CD4-positive, alpha-beta memory T cell (primary cell): ENCODE data around the gene CFAP58. TPM values are rescaled to one million over a fixed set of nuclear protein-coding genes. Genes with fewer than 3 reads are reported as not detected.

ENCODE experiments used
- CTCF ChIA-PET: fragments of 350-600 bp; sonication (Branson Sonifier 250); formaldehyde crosslinking; loops from one replicate; lab custom pipeline; 2021; ENCODE audit warnings: inconsistent platforms; ENCODE audit not compliant: partially characterized antibody; lab: Charles Lee
- POLR2A ChIA-PET: fragments of 350-600 bp; sonication (Branson Sonifier 250); formaldehyde crosslinking; loops from one replicate; lab custom pipeline; 2021; ENCODE audit not compliant: partially characterized antibody; lab: Charles Lee
- DNase-seq, 5 donors: peaks; one replicate each; pipeline versions ENCODE4 v3.0.0 to v3.0.0-alpha.2; 2020 to 2022; ENCODE audit warnings: mixed read lengths in 1 of 5
- H3K27ac ChIP-seq: one replicate; pipeline ENCODE4 v1.7.0; 2013; ENCODE audit warnings: low read depth, low read length
- H3K27me3 ChIP-seq: 2 replicates; pipeline ENCODE4 v1.7.0; 2013; ENCODE audit warnings: mild to moderate bottlenecking, low read length, moderate library complexity; ENCODE audit not compliant: insufficient read depth
- H3K36me3 ChIP-seq: 2 replicates; pipeline ENCODE4 v1.7.0; 2013; ENCODE audit warnings: mild to moderate bottlenecking, low read length, moderate library complexity; ENCODE audit not compliant: insufficient read depth
- H3K4me1 ChIP-seq: 2 replicates; pipeline ENCODE4 v1.7.0; 2013; ENCODE audit warnings: mild to moderate bottlenecking, low read length, moderate library complexity; ENCODE audit not compliant: insufficient read depth
- H3K4me3 ChIP-seq, 2 donors: one replicate each; pipeline ENCODE4 v1.7.0; 2013; ENCODE audit warnings: low read length in 2 of 2, mild to moderate bottlenecking in 1 of 2
- H3K9me3 ChIP-seq, 2 donors: one replicate each; pipeline ENCODE4 v1.7.0; 2013; ENCODE audit warnings: low read length in 2 of 2, control low read depth in 1 of 2; ENCODE audit not compliant: control insufficient read depth in 1 of 2
- H3K27ac Mint-ChIP-seq, 7 donors: one replicate each; pipeline ENCODE4 v1.8.0; 2020 to 2021; ENCODE audit warnings: mixed read lengths in 7 of 7, mild to moderate bottlenecking in 6 of 7, inconsistent platforms in 3 of 7, moderate library complexity in 3 of 7
- H3K27me3 Mint-ChIP-seq, 2 donors: one replicate each; pipeline ENCODE4 v1.8.0; 2020 to 2021; ENCODE audit warnings: mixed read lengths in 2 of 2
- H3K36me3 Mint-ChIP-seq, 2 donors: one replicate each; pipeline ENCODE4 v1.8.0; 2020 to 2021; ENCODE audit warnings: mixed read lengths in 2 of 2, inconsistent platforms in 1 of 2, mild to moderate bottlenecking in 1 of 2
- H3K4me1 Mint-ChIP-seq, 4 donors: one replicate each; pipeline ENCODE4 v1.8.0; 2020 to 2021; ENCODE audit warnings: mixed read lengths in 4 of 4, mild to moderate bottlenecking in 1 of 4
- H3K4me3 Mint-ChIP-seq, 8 donors: one replicate each; pipeline ENCODE4 v1.8.0; 2020 to 2021; ENCODE audit warnings: mixed read lengths in 8 of 8, mild to moderate bottlenecking in 7 of 8, moderate library complexity in 6 of 8, inconsistent platforms in 3 of 8
- H3K9me3 Mint-ChIP-seq, 8 donors: one replicate each; pipeline ENCODE4 v1.8.0; 2020 to 2021; ENCODE audit warnings: mixed read lengths in 8 of 8, mild to moderate bottlenecking in 5 of 8, inconsistent platforms in 3 of 8, moderate library complexity in 1 of 8
- intact Hi-C: fragments of 100-400 bp; cut with micrococcal nuclease; formaldehyde crosslinking; loops from one replicate; pipeline ENCODE4 v1.15.1; 2023
- polyA plus RNA-seq, 2 donors: library from polyadenylated mRNA; unstranded; fragments of 300-500 nt; fragmentation: Illumina TruSeq; gene quantifications; one replicate each; pipeline ENCODE4 v1.2.3, GENCODE V29; 2021
- total RNA-seq, 2 experiments: library from RNA; stranded (reverse); gene quantifications; one replicate each; pipeline ENCODE4 v1.2.3, GENCODE V29; 2021

Gene CFAP58
- total and polyA plus RNA-seq, 4 experiments from 2014 or later = not detected

DNA sequence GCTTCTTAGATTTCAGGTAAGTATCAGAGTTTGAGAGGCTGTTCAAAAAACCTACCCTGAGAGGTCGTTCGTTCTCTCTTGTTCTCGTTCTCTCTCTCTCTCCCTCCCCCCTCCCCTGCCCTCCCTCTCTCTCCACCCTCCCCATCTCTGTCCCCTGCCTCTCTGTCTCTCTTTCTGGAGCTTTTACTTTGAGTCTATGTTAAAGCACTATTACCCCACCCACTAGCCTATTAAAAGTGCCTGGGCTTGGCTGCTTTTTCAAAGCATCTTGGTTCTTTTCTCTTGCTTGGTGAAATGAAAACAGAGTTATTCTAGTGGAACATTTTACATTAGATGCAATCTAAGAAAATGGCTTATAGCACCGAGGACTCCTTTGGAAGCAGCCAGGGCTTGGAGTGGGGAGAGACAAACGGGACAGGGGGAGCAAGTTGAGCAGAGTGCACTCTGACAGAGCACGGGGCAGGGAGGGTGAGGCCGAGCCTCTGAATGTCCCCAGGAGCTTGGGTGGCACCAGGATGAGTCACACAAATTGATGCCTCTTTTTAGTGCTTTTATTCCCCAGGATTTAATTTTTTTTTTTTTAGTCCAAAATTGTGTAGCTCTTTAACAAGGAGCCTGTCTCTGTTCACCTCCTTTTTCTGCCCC is 134.3 kb downstream of the CFAP58 start:
- H3K27me3 Mint-ChIP-seq = peaks cover 8 to 24% of the 10 kb centered on the region in 2 donors
- no peak overlapping the region for H3K4me3 Mint-ChIP-seq
- DNase-seq = no peak
- peaks cover 0 to 3% (median 0%) of the 10 kb centered on the region in 8 donors for H3K9me3 Mint-ChIP-seq
- Histone ChIP-seq H3K4me1 (no peaks in the 10 kb centered on the region), H3K27ac (no peak overlapping the region), H3K36me3 (no peaks in the 10 kb centered on the region), H3K27me3 (no peaks in the 10 kb centered on the region), H3K9me3 (no peaks in the 10 kb centered on the region), H3K4me3 (no peak overlapping the region)
- POLR2A ChIA-PET = no interaction called here
- no peak overlapping the region for H3K27ac Mint-ChIP-seq
- intact Hi-C loops = no loop called here
- H3K36me3 Mint-ChIP-seq = no peaks in the 10 kb centered on the region
- no peaks in the 10 kb centered on the region for H3K4me1 Mint-ChIP-seq
- CTCF ChIA-PET = no interaction called here

DNA sequence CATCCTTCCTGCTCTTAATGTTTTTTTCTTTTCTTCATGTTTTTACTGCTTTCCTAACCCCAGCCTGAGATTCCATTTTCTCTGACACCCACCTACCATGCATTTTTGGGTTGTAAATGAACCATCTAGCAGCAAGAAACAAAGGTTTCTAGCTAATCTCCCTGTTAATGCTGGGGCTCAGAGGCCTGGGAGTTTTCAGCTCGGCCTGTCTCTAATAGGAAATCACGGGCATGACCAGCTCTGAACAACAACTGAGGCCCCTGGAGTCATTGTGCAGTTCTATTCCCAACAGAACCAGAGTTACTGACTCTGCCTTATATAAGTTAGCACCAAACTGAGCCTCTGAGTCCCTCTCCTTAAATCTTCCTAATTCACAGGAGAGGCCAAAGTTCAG is 134.8 kb downstream of the CFAP58 start:
- Histone ChIP-seq H3K27ac (no peak overlapping the region), H3K9me3 (no peaks in the 10 kb centered on the region), H3K4me1 (no peaks in the 10 kb centered on the region), H3K36me3 (no peaks in the 10 kb centered on the region), H3K4me3 (no peak overlapping the region), H3K27me3 (no peaks in the 10 kb centered on the region)
- Mint-ChIP-seq H3K27me3 (peaks cover 8 to 24% of the 10 kb centered on the region in 2 donors), H3K4me3 (no peak overlapping the region), H3K27ac (no peak overlapping the region), H3K36me3 (no peaks in the 10 kb centered on the region), H3K4me1 (no peaks in the 10 kb centered on the region), H3K9me3 (peaks cover 0 to 3% (median 0%) of the 10 kb centered on the region in 8 donors)
- POLR2A ChIA-PET = no interaction called here
- CTCF ChIA-PET = no interaction called here
- intact Hi-C loops = no loop called here
- DNase-seq = no peak

- Histone ChIP-seq H3K4me3 (no peak overlapping the region), H3K27me3 (no peaks in the 10 kb centered on the region), H3K27ac (no peak overlapping the region), H3K9me3 (no peaks in the 10 kb centered on the region), H3K36me3 (no peaks in the 10 kb centered on the region), H3K4me1 (no peaks in the 10 kb centered on the region)
- POLR2A ChIA-PET = no interaction called here
- CTCF ChIA-PET = interaction anchor here (1.0 to 1.1 kb wide), 2 partner anchors 10 to 117 kb away, joined by 3 read pairs; no protein-coding TSS in a partner anchor
- no peak for DNase-seq
- no peak overlapping the region for H3K4me3 Mint-ChIP-seq
- intact Hi-C loops = no loop called here
- H3K4me1 Mint-ChIP-seq = no peaks in the 10 kb centered on the region
- no peaks in the 10 kb centered on the region for H3K9me3 Mint-ChIP-seq
- H3K27me3 Mint-ChIP-seq = peaks cover 4 to 12% of the 10 kb centered on the region in 2 donors
- H3K36me3 Mint-ChIP-seq = no peaks in the 10 kb centered on the region
- no peak overlapping the region for H3K27ac Mint-ChIP-seq
Observed at GRCh38 chr10:104492329-104492940, 138.8 kb downstream of the CFAP58 start.

DNA sequence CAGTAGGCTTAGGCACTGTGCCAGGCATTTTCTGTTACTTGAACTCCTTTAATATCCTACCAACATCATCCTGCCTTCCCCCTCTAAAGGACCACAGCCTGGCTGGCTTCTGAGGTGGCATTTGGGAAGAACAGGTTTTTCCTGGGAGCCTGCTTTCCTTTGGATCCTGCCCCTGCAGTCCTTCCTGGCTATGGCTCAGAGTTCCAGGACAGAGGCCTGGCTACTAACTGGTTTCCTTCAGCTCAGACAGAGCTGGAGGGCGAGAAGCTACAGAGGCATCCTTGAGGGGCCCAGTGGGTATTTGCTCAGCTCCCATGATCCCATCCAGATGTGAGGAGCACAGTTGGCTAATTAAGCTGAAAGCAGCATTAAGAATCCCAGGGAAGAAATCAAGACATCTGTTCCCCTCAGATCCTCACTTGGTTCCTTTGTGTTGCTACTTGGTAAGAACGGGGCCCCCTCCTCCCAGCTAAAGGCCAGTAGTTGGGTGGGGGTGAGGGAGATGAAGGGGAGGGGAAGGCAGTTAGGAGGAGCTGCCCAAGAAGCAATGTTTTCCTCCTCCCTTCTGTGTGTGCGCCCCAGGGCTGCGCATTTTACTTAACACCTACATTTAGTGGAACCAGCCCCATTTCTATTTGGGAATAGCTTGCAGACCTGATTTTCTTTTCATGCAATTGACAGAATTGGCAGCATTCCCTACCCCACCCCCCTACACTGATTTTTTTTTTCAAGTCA is 144.9 kb downstream of the CFAP58 start:
- no peaks in the 10 kb centered on the region for H3K4me1 ChIP-seq
- H3K27me3 Mint-ChIP-seq = peaks cover 10 to 12% of the 10 kb centered on the region in 2 donors
- H3K27ac Mint-ChIP-seq = peak overlapping the region in 1 of 7 donors; percentile 22
- no peaks in the 10 kb centered on the region for H3K4me1 Mint-ChIP-seq
- ChIA-PET POLR2A (no interaction called here), CTCF (no interaction called here)
- no peak overlapping the region for H3K4me3 Mint-ChIP-seq
- H3K4me3 ChIP-seq = no peak overlapping the region
- H3K36me3 ChIP-seq = no peaks in the 10 kb centered on the region
- no peaks in the 10 kb centered on the region for H3K27me3 ChIP-seq
- no peak for DNase-seq
- no peaks in the 10 kb centered on the region for H3K9me3 ChIP-seq
- H3K36me3 Mint-ChIP-seq = no peaks in the 10 kb centered on the region
- intact Hi-C loops = no loop called here
- no peaks in the 10 kb centered on the region for H3K9me3 Mint-ChIP-seq
- no peak overlapping the region for H3K27ac ChIP-seq

- intact Hi-C loops = no loop called here
- ChIA-PET POLR2A (no interaction called here), CTCF (no interaction called here)
- H3K36me3 ChIP-seq = no peaks in the 10 kb centered on the region
- no peak overlapping the region for H3K27ac Mint-ChIP-seq
- H3K4me3 ChIP-seq = no peak overlapping the region
- no peak overlapping the region for H3K4me3 Mint-ChIP-seq
- peaks cover 3 to 15% of the 10 kb centered on the region in 2 donors for H3K27me3 Mint-ChIP-seq
- H3K27ac ChIP-seq = no peak overlapping the region
- H3K4me1 Mint-ChIP-seq = no peaks in the 10 kb centered on the region
- H3K9me3 Mint-ChIP-seq = no peaks in the 10 kb centered on the region
- H3K4me1 ChIP-seq = no peaks in the 10 kb centered on the region
- no peaks in the 10 kb centered on the region for H3K36me3 Mint-ChIP-seq
- no peaks in the 10 kb centered on the region for H3K9me3 ChIP-seq
- no peak for DNase-seq
- H3K27me3 ChIP-seq = no peaks in the 10 kb centered on the region
Observed at GRCh38 chr10:104501449-104501848, 147.8 kb downstream of the CFAP58 start.

- no peaks in the 10 kb centered on the region for H3K9me3 ChIP-seq
- no peaks in the 10 kb centered on the region for H3K36me3 Mint-ChIP-seq
- H3K4me3 ChIP-seq = no peak overlapping the region
- no peak for DNase-seq
- H3K36me3 ChIP-seq = no peaks in the 10 kb centered on the region
- H3K4me1 ChIP-seq = no peaks in the 10 kb centered on the region
- no peaks in the 10 kb centered on the region for H3K27me3 ChIP-seq
- ChIA-PET POLR2A (no interaction called here), CTCF (no interaction called here)
- H3K9me3 Mint-ChIP-seq = no peaks in the 10 kb centered on the region
- no peaks in the 10 kb centered on the region for H3K4me1 Mint-ChIP-seq
- H3K27me3 Mint-ChIP-seq = peaks cover 5 to 16% of the 10 kb centered on the region in 2 donors
- H3K27ac Mint-ChIP-seq = no peak overlapping the region
- no peak overlapping the region for H3K4me3 Mint-ChIP-seq
- intact Hi-C loops = no loop called here
- no peak overlapping the region for H3K27ac ChIP-seq
Observed at GRCh38 chr10:104501864-104502579, 148.4 kb downstream of the CFAP58 start.

DNA sequence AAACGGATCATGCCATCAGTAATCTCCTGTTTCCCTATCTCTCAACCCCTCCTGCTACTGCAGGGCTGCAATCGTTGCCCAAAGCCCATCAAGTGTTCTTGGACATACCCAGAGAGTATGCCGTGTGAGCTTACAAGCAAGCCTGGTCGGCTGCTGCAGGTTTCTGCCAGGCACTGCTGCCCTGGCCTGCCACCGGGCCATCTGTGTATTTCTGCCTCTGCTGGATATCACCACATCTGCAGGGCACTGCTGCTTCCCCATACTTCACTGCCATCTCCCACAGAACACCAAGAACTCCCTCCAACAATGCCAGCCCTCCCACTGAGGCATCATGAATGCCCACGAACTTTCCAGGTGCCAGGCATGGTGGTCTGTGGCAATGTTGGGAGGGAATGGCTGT is 149.3 kb downstream of the CFAP58 start:
- H3K4me1 ChIP-seq = no peaks in the 10 kb centered on the region
- Mint-ChIP-seq H3K4me3 (no peak overlapping the region), H3K4me1 (no peaks in the 10 kb centered on the region), H3K9me3 (no peaks in the 10 kb centered on the region), H3K27ac (no peak overlapping the region), H3K36me3 (no peaks in the 10 kb centered on the region), H3K27me3 (peaks cover 9 to 19% of the 10 kb centered on the region in 2 donors)
- no peaks in the 10 kb centered on the region for H3K36me3 ChIP-seq
- intact Hi-C loops = no loop called here
- H3K9me3 ChIP-seq = no peaks in the 10 kb centered on the region
- POLR2A ChIA-PET = no interaction called here
- H3K4me3 ChIP-seq = no peak overlapping the region
- H3K27ac ChIP-seq = no peak overlapping the region
- no peak for DNase-seq
- CTCF ChIA-PET = no interaction called here
- H3K27me3 ChIP-seq = no peaks in the 10 kb centered on the region
